SU-DHL-6 (cell line): ENCODE results near the gene ATG10.

Experiments
- H2AFZ ChIP-seq: fragments of 200-600 bp; sonication (generic); 2 replicates; pipeline ENCODE4 v1.6.1; 2014; ENCODE audit warnings: low read depth, mild to moderate bottlenecking, moderate library complexity, mixed read lengths, antibody characterized with exemption, low read length; ENCODE audit not compliant: severe bottlenecking
- H3F3A ChIP-seq: fragments of 200-600 bp; shearing (Covaris generic); 2 replicates; pipeline ENCODE4 v1.6.0; 2016; ENCODE audit warnings: antibody characterized with exemption, mild to moderate bottlenecking; ENCODE audit not compliant: insufficient read depth
- H3K27ac ChIP-seq: fragments of 200-600 bp; sonication (generic); 2 replicates; pipeline ENCODE4 v1.5.1; 2016; ENCODE audit warnings: low read depth, mild to moderate bottlenecking, low read length, moderate library complexity, mixed read lengths
- H3K27me3 ChIP-seq: fragments of 200-600 bp; sonication (generic), shearing (Covaris generic); 2 replicates; pipeline ENCODE4 v1.6.0; 2014; ENCODE audit warnings: mild to moderate bottlenecking, low read length
- H3K36me3 ChIP-seq: fragments of 200-600 bp; sonication (generic); 2 replicates; pipeline ENCODE4 v1.6.1; 2014; ENCODE audit warnings: mild to moderate bottlenecking, low read length, mixed read lengths
- H3K4me2 ChIP-seq: fragments of 300-600, 200-600 bp; shearing (Covaris generic), sonication (generic); 2 replicates; pipeline ENCODE4 v1.6.0; 2014; ENCODE audit warnings: low read length, low read depth, mild to moderate bottlenecking; ENCODE audit not compliant: poor library complexity, severe bottlenecking
- H3K4me3 ChIP-seq: fragments of 200-600 bp; sonication (generic); 2 replicates; pipeline ENCODE4 v1.5.1; 2014; ENCODE audit warnings: antibody characterized with exemption, low read length, mild to moderate bottlenecking, mixed read lengths; ENCODE audit not compliant: insufficient read depth, poor library complexity, severe bottlenecking
- H3K79me2 ChIP-seq: fragments of 200-600 bp; sonication (generic); 2 replicates; pipeline ENCODE4 v1.6.1; 2014; ENCODE audit warnings: mild to moderate bottlenecking, low read length, moderate library complexity; ENCODE audit not compliant: insufficient read depth
- H3K9ac ChIP-seq: fragments of 200-600 bp; sonication (generic); 2 replicates; pipeline ENCODE4 v1.7.0; 2014; ENCODE audit warnings: mild to moderate bottlenecking, low read length
- H3K9me2 ChIP-seq: fragments of 200-600 bp; sonication (generic); replicated peaks from 2 replicates; pipeline ENCODE4 v1.6.1; 2014; ENCODE audit warnings: low read length; ENCODE audit not compliant: insufficient read depth
- H3K9me3 ChIP-seq: fragments of 200-600 bp; sonication (generic); 2 replicates; pipeline ENCODE4 v1.6.1; 2014; ENCODE audit warnings: low read length, mixed read lengths; ENCODE audit not compliant: insufficient read depth
- H4K20me1 ChIP-seq: fragments of 200-600 bp; sonication (generic); 2 replicates; pipeline ENCODE4 v1.6.1; 2014; ENCODE audit warnings: low read depth, mild to moderate bottlenecking, antibody characterized with exemption, low read length, moderate library complexity, mixed read lengths
- EZH2phosphoT487 ChIP-seq: fragments of 200-600 bp; sonication (generic), shearing (Covaris generic); conservative IDR thresholded peaks from 2 replicates; pipeline ENCODE4 v1.6.1; 2018; ENCODE audit warnings: mild to moderate bottlenecking, antibody characterized with exemption, low read length, moderate library complexity, mixed read lengths
- TF ChIP-seq, protein P1 (sequence below): fragments of 200-600 bp; sonication (generic); IDR thresholded peaks from one replicate; pipeline ENCODE4 v1.5.1; 2017; ENCODE audit warnings: antibody characterized with exemption, mild to moderate bottlenecking, low read length, moderate library complexity; ENCODE audit not compliant: insufficient read depth, poor library complexity, severe bottlenecking

ATG10 gene

DNA sequence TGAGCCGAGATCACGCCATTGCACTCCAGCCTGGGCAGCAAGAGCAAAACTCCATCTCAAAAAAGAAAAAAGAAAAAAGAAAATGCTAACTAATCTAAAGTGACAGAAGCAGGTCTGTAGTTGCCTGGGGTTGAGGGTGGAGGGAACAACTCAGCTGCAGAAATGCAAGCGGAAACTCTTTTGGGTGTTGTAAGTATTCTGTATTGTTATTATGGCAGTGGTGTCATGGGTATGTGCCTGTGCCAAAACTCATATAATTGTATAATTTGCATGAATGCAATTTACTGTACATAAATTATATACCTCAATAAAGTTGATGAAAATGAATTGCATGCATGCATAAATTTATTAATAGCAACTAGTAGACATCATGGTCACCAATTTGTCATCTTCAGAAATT is 329.4 kb downstream of the ATG10 start:
- H3K9ac ChIP-seq = no peak overlapping the region
- H3K27ac ChIP-seq = no peak overlapping the region
- TF ChIP-seq, protein P1, sequence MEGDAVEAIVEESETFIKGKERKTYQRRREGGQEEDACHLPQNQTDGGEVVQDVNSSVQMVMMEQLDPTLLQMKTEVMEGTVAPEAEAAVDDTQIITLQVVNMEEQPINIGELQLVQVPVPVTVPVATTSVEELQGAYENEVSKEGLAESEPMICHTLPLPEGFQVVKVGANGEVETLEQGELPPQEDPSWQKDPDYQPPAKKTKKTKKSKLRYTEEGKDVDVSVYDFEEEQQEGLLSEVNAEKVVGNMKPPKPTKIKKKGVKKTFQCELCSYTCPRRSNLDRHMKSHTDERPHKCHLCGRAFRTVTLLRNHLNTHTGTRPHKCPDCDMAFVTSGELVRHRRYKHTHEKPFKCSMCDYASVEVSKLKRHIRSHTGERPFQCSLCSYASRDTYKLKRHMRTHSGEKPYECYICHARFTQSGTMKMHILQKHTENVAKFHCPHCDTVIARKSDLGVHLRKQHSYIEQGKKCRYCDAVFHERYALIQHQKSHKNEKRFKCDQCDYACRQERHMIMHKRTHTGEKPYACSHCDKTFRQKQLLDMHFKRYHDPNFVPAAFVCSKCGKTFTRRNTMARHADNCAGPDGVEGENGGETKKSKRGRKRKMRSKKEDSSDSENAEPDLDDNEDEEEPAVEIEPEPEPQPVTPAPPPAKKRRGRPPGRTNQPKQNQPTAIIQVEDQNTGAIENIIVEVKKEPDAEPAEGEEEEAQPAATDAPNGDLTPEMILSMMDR = no peak
- TF ChIP-seq EZH2phosphoT487 = no peak
- no peaks in the 10 kb centered on the region for H3K79me2 ChIP-seq
- H3K36me3 ChIP-seq = no peaks in the 10 kb centered on the region
- H3F3A ChIP-seq = no peaks in the 10 kb centered on the region
- H3K9me3 ChIP-seq = no peaks in the 10 kb centered on the region
- no peaks in the 10 kb centered on the region for H3K9me2 ChIP-seq
- no peaks in the 10 kb centered on the region for H3K27me3 ChIP-seq
- H3K4me2 ChIP-seq = no peak overlapping the region
- H4K20me1 ChIP-seq = no peaks in the 10 kb centered on the region; the same call in 1 of the 2 replicates
- no peak overlapping the region for H2AFZ ChIP-seq
- no peak overlapping the region for H3K4me3 ChIP-seq
